ENCODE results near the gene IDH3A.

DNA sequence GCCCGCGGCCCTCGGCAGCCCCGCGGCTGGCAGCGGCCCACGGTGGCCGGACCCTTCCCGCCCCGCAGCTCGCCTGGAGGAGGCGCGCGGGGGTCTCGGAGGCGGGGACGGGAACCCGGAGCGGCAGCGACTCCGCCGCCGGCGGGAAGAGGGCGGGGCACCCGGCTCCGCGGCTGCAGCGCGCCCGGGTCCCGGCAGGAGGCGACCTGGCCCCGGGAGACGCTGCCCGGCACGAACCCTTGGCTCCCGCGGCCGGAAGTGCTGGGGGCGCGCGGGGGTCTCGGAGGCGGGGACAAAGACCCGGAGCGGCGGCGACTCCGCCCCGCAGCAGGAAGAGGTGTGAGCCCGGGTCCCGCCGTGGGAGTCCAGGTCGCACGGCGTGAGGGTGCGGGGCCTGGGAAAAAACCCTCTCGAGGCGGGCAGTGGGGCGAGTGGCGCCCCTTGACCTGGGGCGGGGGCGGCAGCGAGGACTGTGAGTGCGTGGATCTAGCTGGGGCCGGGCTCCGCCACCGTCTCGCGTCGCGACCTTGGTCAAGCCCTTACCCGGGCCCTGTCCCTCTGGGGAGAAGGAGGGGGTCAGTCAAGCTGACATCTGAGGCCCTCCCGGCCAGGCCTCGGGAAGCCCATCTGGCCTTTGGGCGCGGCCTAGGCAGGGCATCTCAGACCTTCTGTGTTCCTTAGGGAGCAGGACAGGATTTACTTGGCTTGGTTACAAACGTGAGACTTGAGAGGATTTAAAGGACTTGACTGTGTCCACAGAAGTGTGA lies 17.7 kb upstream of the IDH3A start, which contains the start of gene CIB2:
- TF ChIP-seq CSDC2 (CRISPR knock-in tag; IDR thresholded peaks at IDR 0.05) (no peak), ARNTL (CRISPR knock-in tag; IDR thresholded peaks at IDR 0.05; ENCODE audit: borderline replicate concordance, low read depth) (no peak), ZC3H10 (CRISPR knock-in tag; IDR thresholded peaks at IDR 0.05) (no peak), ZNF565 (CRISPR knock-in tag; conservative IDR thresholded peaks at IDR 0.05; ENCODE audit: low read depth) (no peak), ZFP3 (CRISPR knock-in tag; IDR thresholded peaks at IDR 0.05) (no peak), ESRRG (CRISPR knock-in tag; IDR thresholded peaks at IDR 0.05) (no peak), ZNF70 (CRISPR knock-in tag; IDR thresholded peaks at IDR 0.05) (no peak)
- TF ChIP-seq, protein P1, sequence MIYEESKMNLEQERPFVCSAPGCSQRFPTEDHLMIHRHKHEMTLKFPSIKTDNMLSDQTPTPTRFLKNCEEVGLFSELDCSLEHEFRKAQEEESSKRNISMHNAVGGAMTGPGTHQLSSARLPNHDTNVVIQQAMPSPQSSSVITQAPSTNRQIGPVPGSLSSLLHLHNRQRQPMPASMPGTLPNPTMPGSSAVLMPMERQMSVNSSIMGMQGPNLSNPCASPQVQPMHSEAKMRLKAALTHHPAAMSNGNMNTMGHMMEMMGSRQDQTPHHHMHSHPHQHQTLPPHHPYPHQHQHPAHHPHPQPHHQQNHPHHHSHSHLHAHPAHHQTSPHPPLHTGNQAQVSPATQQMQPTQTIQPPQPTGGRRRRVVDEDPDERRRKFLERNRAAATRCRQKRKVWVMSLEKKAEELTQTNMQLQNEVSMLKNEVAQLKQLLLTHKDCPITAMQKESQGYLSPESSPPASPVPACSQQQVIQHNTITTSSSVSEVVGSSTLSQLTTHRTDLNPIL (CRISPR knock-in tag; IDR thresholded peaks at IDR 0.05; ENCODE audit: low read depth), result no peak
- TF ChIP-seq, protein P2, sequence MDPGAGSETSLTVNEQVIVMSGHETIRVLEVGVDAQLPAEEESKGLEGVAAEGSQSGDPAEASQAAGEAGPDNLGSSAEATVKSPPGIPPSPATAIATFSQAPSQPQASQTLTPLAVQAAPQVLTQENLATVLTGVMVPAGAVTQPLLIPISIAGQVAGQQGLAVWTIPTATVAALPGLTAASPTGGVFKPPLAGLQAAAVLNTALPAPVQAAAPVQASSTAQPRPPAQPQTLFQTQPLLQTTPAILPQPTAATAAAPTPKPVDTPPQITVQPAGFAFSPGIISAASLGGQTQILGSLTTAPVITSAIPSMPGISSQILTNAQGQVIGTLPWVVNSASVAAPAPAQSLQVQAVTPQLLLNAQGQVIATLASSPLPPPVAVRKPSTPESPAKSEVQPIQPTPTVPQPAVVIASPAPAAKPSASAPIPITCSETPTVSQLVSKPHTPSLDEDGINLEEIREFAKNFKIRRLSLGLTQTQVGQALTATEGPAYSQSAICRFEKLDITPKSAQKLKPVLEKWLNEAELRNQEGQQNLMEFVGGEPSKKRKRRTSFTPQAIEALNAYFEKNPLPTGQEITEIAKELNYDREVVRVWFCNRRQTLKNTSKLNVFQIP (CRISPR knock-in tag; IDR thresholded peaks at IDR 0.05; ENCODE audit: borderline replicate concordance, low read depth), result no peak

Measured in SK-N-SH treated with all-trans-retinoic acid at 6 μM for 48 hours (cell line).